Heart left ventricle (tissue), 13 donors: ENCODE measurements around the gene DNAJC10.

ENCODE experiments used
- POLR2A ChIP-seq, 2 donors: fragments of 450-650 bp; IDR thresholded peaks; one replicate each; pipeline ENCODE4 v1.6.1; 2017; ENCODE audit warnings: antibody characterized with exemption in 2 of 2, mild to moderate bottlenecking in 2 of 2, moderate library complexity in 2 of 2
- TF ChIP-seq, protein P1 (sequence below), 12 donors: fragments of 200-600 bp; sonication (generic) in 4 of 12; IDR thresholded peaks; one replicate each; pipeline versions ENCODE4 v1.5.0 to v1.8.0; 2018 to 2022; ENCODE audit warnings: antibody characterized with exemption in 12 of 12, mild to moderate bottlenecking in 5 of 12
- donor health status: ischemic (EF 13 %, LVEDD 7.1; RV severe dilation, severe dysfunction).
- donor health status: DM: no; HTN: yes; CAD: no.
- donor health status: DM: no; HTN: no; CAD: no.
- donor health status: ischemic (EF 25% LVEDD 6.9; RV normal size, moderate dysfunction).
- donor health status: ischemic (EF 25% LVEDD 5.7; RV mildly dilated, moderate dysfunction).
- donor health status: ischemic (EF 35%, LVEDD 5.7; RV mildly dilated, moderate dysfunction).
- donor health status: nonischemic (EF 11% LVEDD 7.7; RV severe dilation, severe dysfunction).
- donor health status: DM: yes; HTN: yes; CAD: no.
- donor health status: PGD.
- donor health status: ischemic (EF 29% LVEDD 5.4; RV normal size, mild dysfunction).
- donor health status: nonischemic (EF 23%, LVEDD 6.1; RV moderate dilation, normal function).

GRCh38 chr2:182818925-182819324 is 102.9 kb downstream of the DNAJC10 start:
- TF ChIP-seq, protein P1, sequence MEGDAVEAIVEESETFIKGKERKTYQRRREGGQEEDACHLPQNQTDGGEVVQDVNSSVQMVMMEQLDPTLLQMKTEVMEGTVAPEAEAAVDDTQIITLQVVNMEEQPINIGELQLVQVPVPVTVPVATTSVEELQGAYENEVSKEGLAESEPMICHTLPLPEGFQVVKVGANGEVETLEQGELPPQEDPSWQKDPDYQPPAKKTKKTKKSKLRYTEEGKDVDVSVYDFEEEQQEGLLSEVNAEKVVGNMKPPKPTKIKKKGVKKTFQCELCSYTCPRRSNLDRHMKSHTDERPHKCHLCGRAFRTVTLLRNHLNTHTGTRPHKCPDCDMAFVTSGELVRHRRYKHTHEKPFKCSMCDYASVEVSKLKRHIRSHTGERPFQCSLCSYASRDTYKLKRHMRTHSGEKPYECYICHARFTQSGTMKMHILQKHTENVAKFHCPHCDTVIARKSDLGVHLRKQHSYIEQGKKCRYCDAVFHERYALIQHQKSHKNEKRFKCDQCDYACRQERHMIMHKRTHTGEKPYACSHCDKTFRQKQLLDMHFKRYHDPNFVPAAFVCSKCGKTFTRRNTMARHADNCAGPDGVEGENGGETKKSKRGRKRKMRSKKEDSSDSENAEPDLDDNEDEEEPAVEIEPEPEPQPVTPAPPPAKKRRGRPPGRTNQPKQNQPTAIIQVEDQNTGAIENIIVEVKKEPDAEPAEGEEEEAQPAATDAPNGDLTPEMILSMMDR (IDR thresholded peaks at IDR 0.05), result no peak
- TF ChIP-seq POLR2A (IDR thresholded peaks at IDR 0.05), result no peak
